ENCODE data around the gene NKX2-3.

The NKX2-3 gene

DNA sequence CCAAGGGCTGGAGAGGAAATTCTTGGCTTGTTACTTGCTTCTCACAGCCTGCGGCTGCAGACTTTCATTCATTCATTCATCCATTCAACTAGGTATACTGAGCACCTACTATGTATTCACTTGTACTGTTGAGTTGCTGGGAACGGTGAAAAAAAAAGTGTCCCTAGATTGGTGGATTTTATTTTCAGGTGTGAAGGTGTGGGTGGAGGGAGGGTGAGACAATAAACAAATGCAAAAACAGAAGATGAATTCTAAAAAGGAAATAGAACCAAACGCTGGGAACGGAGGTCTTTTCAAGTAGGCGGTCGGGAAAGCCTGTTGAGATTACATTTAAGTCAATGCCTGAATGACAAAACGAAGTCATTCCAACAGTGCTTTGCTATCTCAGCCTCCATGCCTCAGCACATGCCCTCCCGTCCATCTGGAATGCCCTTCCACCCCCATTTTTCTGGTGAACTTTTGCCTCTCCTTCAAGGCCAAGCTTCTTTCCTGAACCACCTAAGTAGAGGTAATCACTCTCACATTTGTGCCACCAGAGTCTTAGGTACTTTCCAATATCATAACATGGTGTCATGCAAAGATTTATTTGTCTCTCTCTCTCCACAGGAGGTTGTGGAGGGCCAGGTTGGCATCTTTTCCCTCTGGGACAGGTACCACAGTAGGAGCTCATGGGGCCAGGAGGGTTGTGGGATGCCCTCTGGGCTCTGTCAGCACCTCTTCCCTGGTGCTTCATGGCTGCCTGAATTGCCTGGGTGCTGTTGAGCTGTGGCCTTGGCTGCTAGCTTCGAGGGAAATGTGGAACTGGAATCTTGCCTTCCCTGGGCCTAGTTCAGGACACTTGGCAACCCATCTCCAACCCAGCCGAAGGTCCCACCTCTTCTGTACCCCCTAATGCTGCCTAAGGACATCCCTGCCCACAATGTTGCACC, 5.5 kb downstream of the NKX2-3 start:
- H3K4me1 Mint-ChIP-seq: peaks cover 34% of the 10 kb centered on the region
- H3K27ac Mint-ChIP-seq: no peak overlapping the region
- peak overlapping the region in 2 of 3 experiments; percentile 19 to 54 for H3K4me3 Mint-ChIP-seq
- H3K36me3 Mint-ChIP-seq (ENCODE audit: low read depth): no peaks in the 10 kb centered on the region
- TF ChIP-seq, protein P1, sequence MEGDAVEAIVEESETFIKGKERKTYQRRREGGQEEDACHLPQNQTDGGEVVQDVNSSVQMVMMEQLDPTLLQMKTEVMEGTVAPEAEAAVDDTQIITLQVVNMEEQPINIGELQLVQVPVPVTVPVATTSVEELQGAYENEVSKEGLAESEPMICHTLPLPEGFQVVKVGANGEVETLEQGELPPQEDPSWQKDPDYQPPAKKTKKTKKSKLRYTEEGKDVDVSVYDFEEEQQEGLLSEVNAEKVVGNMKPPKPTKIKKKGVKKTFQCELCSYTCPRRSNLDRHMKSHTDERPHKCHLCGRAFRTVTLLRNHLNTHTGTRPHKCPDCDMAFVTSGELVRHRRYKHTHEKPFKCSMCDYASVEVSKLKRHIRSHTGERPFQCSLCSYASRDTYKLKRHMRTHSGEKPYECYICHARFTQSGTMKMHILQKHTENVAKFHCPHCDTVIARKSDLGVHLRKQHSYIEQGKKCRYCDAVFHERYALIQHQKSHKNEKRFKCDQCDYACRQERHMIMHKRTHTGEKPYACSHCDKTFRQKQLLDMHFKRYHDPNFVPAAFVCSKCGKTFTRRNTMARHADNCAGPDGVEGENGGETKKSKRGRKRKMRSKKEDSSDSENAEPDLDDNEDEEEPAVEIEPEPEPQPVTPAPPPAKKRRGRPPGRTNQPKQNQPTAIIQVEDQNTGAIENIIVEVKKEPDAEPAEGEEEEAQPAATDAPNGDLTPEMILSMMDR (IDR thresholded peaks at IDR 0.05; ENCODE audit: unreplicated experiment in 3 of 3): no peak
- H3K9me3 Mint-ChIP-seq: no peaks in the 10 kb centered on the region
- H3K27me3 Mint-ChIP-seq (ENCODE audit: low read depth): peaks cover 98% of the 10 kb centered on the region

DNA sequence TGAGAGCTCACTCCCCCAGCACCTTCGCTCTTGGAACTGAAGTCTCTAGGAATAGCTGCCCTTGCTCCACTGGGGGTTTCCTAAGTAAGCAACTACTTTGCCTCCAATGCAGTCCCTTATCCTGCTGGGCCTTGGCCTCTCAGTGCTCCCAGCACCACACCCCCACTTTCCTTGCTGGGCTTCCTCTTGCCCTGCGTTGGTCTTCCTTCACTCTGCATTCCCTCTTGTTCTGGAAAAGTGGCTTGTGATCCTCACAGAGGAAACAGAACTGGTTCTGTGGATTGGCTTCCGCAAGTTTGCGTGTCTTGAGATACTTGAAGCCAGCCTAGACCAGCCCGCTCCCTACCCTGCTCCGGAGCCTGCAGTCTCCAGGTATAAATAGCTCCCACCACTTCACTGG, 6.4 kb downstream of the NKX2-3 start:
- H3K4me3 Mint-ChIP-seq: no peak overlapping the region
- H3K36me3 Mint-ChIP-seq (ENCODE audit: low read depth): no peaks in the 10 kb centered on the region
- TF ChIP-seq, protein P1 (IDR thresholded peaks at IDR 0.05; ENCODE audit: unreplicated experiment in 3 of 3): no peak
- peaks cover 30% of the 10 kb centered on the region for H3K4me1 Mint-ChIP-seq
- peaks cover 98% of the 10 kb centered on the region for H3K27me3 Mint-ChIP-seq (ENCODE audit: low read depth)
- no peaks in the 10 kb centered on the region for H3K9me3 Mint-ChIP-seq
- no peak overlapping the region for H3K27ac Mint-ChIP-seq

DNA sequence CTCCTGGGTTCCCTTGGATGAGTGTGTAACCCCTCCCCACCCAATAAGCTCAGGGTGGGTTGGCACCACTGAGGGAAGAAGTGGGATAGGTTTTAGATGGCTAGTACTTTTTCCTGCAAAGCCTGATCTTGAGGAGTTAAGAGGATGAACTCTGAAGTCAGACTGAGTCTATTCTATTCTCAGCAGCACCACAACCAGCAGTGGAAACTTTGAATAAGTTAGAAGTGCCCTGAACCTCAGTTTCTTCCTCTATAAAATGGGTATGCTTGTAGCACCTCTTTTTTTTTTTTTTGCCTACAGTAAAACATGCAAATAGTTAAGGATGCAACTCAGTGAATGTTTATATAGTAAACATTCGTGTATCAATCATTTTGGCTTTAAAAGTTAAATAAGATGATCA, 7.1 kb downstream of the NKX2-3 start:
- Mint-ChIP-seq H3K9me3 (peaks cover 3% of the 10 kb centered on the region), H3K4me1 (peaks cover 23% of the 10 kb centered on the region), H3K36me3 (ENCODE audit: low read depth) (no peaks in the 10 kb centered on the region), H3K27me3 (ENCODE audit: low read depth) (peaks cover 98% of the 10 kb centered on the region), H3K27ac (no peak overlapping the region), H3K4me3 (no peak overlapping the region)
- TF ChIP-seq, protein P1 (IDR thresholded peaks at IDR 0.05; ENCODE audit: unreplicated experiment in 3 of 3): no peak

DNA sequence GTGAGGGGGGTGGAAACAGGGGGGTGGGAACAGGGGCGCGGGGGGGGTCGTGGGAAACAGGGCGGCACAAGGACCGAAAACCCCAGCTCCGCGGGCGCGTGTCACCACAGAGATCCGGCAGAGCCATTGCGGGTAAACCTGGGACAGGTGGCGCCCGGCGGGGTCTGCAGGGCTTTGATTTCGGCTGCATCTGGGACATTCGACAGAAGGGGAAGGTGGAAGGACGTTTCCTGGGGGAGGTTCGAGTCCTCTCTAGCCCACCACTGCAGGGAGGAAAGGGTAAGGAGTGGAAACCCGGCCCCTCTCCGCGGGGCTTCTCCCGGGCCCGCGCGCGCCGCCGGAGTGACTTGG, 7.5 kb downstream of the NKX2-3 start:
- Mint-ChIP-seq H3K27ac (no peak overlapping the region), H3K4me3 (peak overlapping the region in 1 of 3 experiments; percentile 34), H3K36me3 (ENCODE audit: low read depth) (no peaks in the 10 kb centered on the region), H3K4me1 (peaks cover 23% of the 10 kb centered on the region), H3K27me3 (ENCODE audit: low read depth) (peaks cover 99% of the 10 kb centered on the region), H3K9me3 (peaks cover 3% of the 10 kb centered on the region)
- TF ChIP-seq, protein P1 (IDR thresholded peaks at IDR 0.05; ENCODE audit: unreplicated experiment in 3 of 3): no peak

DNA sequence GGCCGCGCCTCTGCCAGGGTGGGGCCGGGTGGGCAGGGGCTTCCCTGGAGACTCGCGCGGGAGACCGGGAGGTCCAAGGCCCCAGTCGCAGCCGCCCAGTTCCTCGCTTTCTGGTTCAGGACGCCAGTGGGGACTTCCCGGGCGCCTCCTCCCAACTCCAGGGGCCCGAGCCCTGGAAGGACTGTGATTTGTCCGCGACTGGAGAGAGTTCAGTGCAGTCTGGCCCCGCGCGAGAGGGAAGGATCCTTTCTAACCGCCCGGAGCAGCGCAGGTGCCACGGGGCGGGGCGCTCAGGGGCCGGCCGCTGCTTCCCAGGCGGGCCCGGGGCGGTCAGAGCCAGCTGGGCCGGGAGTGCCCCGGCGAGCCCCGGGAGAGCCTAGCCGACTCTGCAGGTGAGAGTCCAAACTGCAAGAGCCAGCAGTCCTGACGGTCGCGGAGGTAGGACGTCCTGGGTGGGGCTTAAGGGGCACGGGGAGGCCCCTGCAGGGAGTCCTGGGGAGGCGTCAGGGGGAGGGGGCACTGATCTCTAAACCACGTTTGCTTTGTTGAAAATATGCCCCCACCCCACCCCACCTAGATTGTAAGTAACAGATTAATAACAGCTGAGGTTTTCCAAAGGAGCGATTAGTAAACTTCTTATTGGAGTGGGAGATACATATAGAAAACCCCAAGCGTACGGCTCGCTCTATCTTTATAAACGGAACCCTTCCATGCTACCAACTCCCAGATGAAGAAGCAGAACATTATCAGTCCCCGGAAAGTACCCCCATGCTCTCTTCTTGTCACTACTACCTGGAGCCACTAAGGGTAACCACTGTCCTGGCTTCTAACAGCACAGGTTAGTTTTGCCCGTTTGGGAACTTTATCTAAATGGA, 8.2 kb downstream of the NKX2-3 start:
- H3K4me1 Mint-ChIP-seq: peaks cover 22% of the 10 kb centered on the region
- H3K27ac Mint-ChIP-seq: no peak overlapping the region
- TF ChIP-seq, protein P1 (IDR thresholded peaks at IDR 0.05; ENCODE audit: unreplicated experiment in 3 of 3): no peak
- peak overlapping the region in 1 of 3 experiments; percentile 34 for H3K4me3 Mint-ChIP-seq
- peaks cover 3% of the 10 kb centered on the region for H3K9me3 Mint-ChIP-seq
- peaks cover 100% of the 10 kb centered on the region for H3K27me3 Mint-ChIP-seq (ENCODE audit: low read depth)
- no peaks in the 10 kb centered on the region for H3K36me3 Mint-ChIP-seq (ENCODE audit: low read depth)
